Dermis microvascular lymphatic vessel endothelial cell (primary cell): ENCODE data around the gene RGS13. TPM values are rescaled to one million over a fixed set of nuclear protein-coding genes. Genes with fewer than 3 reads are reported as not detected.

Experiments
- DNase-seq, 2 donors: peaks; one replicate each; pipeline versions ENCODE4 v3.0.0 to v3.0.0-alpha.2; 2010; ENCODE audit warnings: low read depth in 2 of 2
- total RNA-seq: library from RNA; depleted of rRNA; stranded (reverse); fragments of >200 nt; gene quantifications from 2 replicates; pipeline ENCODE4 v1.2.1, GENCODE V29; 2014

RGS13 gene
- total RNA-seq, 1 donor from 2014 or later = not detected

GRCh38 chr1:192626366-192627179, 9.4 kb upstream of the RGS13 start:
- no peak for DNase-seq

- DNase-seq = no peak
These were observed 8.0 kb upstream of the RGS13 start for GRCh38 chr1:192627901-192628300.

- no peak for DNase-seq
These were observed 7.4 kb upstream of the RGS13 start for GRCh38 chr1:192628396-192629057.

GRCh38 chr1:192629612-192630011, 6.3 kb upstream of the RGS13 start:
- DNase-seq = no peak

- no peak for DNase-seq
These were observed 5.2 kb upstream of the RGS13 start for GRCh38 chr1:192630521-192631287.

GRCh38 chr1:192631749-192632148, 4.2 kb upstream of the RGS13 start:
- DNase-seq = no peak

- DNase-seq = no peak
These were observed 3.8 kb upstream of the RGS13 start for GRCh38 chr1:192632188-192632587.

- DNase-seq = no peak
These were observed 3.1 kb upstream of the RGS13 start for GRCh38 chr1:192632641-192633532.

- no peak for DNase-seq
These were observed 2.3 kb upstream of the RGS13 start for GRCh38 chr1:192633533-192634253.

GRCh38 chr1:192635041-192635440, 906 bp upstream of the RGS13 start:
- DNase-seq = no peak

- no peak for DNase-seq
These were observed 3.8 kb downstream of the RGS13 start for GRCh38 chr1:192639607-192640368.

GRCh38 chr1:192652159-192652558, 16.2 kb downstream of the RGS13 start:
- DNase-seq = no peak

- no peak for DNase-seq
These were observed 18.2 kb downstream of the RGS13 start for GRCh38 chr1:192654120-192654519.

GRCh38 chr1:192654591-192655251, 18.8 kb downstream of the RGS13 start:
- DNase-seq = peak in 1 of 2 donors; percentile 13

- DNase-seq = no peak
These were observed 21.8 kb downstream of the RGS13 start for GRCh38 chr1:192657760-192658159.

GRCh38 chr1:192658255-192658654, 22.3 kb downstream of the RGS13 start:
- no peak for DNase-seq

- DNase-seq = no peak
These were observed 24.7 kb downstream of the RGS13 start for GRCh38 chr1:192660613-192661012.

- DNase-seq = no peak
These were observed 32.5 kb downstream of the RGS13 start for GRCh38 chr1:192668409-192668983.

- DNase-seq = no peak
These were observed 33.2 kb downstream of the RGS13 start for GRCh38 chr1:192669174-192669573.
